GM21381 (cell line): Measurements from ENCODE around the gene POPDC2.
"Not testable (repeated sequence)": the region's sequence is repeated elsewhere in the genome, so short reads cannot be mapped to it uniquely, and the experiment has no call there.

Experiments
- ATAC-seq: cut with Tn5 transposase; IDR thresholded peaks from one replicate; pipeline ENCODE4 v1.9.1; 2021; ENCODE audit warnings: mild to moderate bottlenecking, moderate library complexity; ENCODE audit not compliant: unreplicated experiment

Gene POPDC2

DNA sequence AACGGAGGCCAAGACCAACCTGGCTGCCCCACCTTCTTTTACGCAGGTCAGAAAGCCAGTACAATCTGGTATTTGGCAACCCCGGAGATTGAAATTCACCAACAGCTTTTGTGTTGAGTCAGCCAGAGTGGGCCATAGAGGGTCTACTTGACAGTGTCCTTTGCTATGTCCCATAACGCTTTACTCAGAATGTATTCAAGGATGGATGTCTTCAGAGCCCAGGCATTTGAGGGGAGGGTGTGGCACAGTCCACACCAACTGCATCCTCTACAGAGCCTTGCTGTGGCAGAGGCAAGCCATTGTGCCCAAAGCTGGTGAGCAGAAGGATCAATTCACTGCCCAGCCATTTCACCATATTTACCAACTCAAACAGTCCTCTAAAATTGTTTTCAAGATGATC lies 44.3 kb downstream of the POPDC2 start:
- no peak for ATAC-seq

DNA sequence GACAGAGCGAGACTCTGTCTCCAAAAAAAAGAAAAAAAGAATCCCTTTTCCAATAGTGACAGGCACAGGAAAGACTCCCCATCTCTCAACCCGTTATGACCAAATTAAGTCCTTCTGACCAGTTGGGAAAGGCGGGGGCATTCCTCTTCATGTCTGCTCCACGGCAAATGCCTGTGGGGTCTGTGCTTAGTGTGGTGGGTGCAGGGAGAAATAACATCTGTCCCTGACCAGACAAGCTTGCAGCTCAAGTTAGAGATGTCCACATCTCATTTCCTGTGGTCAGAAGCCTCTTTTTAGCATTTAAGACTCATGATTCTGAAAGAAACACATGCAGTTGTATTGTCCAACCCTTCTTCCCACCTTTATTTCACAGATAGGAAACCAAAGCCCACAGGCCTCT lies 46.5 kb downstream of the POPDC2 start:
- ATAC-seq = no peak

- ATAC-seq = no peak
Observed at GRCh38 chr3:119613201-119613600, 47.2 kb downstream of the POPDC2 start.

DNA sequence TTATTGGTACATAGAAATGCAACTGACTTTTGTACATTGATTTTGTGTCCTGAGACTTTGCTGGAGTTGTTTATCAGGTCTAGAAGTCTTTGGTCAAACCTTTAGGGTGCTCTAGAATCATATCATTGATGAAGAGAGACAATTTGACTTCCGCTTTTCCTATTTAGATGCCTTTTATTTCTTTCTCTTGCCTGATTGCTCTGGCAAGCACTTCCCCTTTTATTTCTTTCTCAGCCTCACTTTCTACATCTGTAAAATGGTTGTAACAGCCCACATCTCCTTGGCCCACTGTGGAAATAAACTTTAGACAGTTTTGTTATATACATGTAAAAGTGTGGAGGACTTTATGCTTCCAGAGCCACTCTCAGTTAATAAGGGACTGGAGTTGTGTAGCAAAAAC lies 48.7 kb downstream of the POPDC2 start:
- no peak for ATAC-seq

- no peak for ATAC-seq
Observed at GRCh38 chr3:119609301-119609700, 51.1 kb downstream of the POPDC2 start.

- ATAC-seq = no peak
Observed at GRCh38 chr3:119608405-119609000, 51.9 kb downstream of the POPDC2 start.

DNA sequence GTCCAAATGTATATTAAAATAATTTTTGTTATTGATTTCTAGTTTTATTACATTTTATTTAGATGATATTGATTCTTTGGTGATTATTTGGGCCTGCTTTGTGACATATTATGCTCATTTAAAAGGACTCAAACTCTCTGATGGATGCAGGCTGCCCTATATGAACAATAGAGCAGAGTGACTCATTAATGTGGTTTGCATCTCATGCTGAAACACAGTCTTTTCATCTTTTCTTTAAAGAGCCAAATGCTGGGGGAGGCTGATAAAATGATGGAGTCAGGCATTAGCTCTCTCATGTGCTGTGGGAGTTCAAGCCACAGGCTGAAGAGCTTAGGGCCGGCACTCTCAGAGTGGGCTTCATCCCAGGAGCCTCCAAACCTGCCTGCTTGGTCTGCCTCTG lies 55.5 kb downstream of the POPDC2 start:
- ATAC-seq = no peak

- no peak for ATAC-seq
Observed at GRCh38 chr3:119602676-119603075, 57.7 kb downstream of the POPDC2 start.

- peak; percentile 6 for ATAC-seq
Observed at GRCh38 chr3:119601154-119601553, 59.2 kb downstream of the POPDC2 start.

- peak; percentile 61 for ATAC-seq
Observed at GRCh38 chr3:119600732-119601131, 59.7 kb downstream of the POPDC2 start.

DNA sequence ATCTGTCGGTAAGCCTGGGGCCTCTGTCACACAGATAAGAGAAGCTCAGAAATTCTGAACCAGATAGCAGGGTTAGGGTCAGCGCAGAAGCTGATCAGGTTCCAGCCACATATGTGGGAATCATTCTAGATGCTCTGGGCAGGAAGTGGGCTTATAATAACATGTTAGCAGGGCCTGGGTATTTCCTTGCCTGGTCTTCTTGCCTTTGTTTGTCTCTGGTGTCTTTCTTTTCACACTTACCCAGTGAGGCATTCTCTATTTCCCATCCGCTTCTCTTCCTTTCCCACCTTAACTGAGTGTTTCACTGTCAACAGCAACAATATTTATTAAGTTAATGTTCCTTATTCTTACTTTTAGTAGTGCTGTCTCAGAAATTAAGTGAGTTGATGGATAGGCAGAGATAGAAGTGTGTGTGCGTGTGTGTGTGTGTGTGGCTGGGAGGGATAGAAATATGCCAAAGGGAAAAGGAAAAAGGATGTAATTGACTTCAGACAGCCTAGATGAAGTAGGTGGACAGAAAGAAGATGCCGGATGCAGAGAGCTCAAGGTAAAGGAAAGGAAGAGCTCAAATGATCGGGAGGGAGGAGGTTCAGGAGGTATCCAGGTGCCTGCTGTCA lies 60.7 kb downstream of the POPDC2 start:
- no peak for ATAC-seq

DNA sequence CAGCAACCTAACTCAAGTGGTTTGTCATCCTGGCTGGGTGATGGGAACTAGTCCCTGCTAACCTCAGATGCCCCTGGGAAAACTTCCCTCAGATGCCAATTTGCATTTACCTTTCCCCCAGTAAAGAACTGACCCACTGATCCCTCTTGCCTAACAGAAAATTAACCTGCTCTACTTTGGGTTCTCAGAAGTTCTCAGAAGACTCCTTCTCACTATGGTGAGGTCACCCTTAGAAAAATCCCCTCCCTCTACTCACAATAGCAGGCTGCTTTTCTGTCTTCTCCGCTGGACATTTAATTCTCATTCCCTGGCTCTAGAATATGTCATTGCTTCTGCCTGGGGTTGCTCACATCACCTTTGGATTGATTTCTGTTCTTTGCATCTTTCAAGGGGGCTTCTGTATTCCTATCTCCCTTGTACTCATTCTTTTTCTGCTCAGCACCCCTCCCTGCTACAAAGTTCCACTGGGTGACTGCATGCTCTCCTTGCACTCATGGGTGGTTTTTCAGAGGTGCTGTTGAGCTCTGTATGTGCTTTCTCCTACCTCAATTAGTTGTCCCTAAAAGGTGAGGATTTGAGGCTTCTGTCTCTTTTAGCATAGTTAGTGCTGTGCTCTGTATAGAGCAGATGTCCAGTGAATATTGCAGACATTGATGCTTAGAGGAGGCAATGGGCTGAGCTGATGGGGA lies 61.8 kb downstream of the POPDC2 start:
- ATAC-seq = peak; percentile 43

DNA sequence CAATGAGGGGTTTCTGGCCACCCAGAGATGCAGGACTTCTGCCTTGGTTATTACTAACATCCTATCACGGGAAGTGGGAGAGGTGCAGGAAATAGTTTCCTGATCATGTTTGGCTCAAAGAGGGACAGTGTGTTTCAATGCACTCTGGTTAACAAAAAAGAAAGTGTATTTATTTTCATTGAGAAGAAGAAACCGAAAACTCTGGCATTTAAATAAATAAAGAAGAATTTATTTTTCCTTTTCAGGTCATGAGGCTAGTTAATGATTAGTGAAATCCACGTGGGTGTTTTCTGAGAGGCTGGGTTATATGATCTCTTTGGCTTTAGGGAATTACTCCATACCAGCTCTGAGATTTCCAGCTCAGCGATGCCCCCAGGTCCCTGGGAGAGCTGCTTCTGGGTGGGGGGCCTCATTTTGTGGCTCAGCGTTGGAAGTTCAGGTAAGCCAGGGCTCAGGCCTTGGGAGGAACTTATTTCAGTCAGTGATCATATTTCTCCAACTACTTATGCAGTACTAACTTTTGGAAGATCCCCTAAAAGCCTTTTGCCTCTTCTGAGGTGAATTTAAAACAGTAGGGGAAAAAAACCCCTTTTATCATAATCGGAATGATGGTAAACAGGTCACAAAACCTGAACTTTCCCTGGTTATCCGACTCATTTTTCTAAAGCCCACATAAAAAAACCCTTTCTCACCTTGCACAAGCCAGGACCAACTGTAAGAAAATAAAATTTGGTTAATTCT lies 62.7 kb downstream of the POPDC2 start, which contains the start of gene PLA1A:
TSS of gene PLA1A (plus strand) at position 338 of the 741 bp plus-strand sequence. CDS start at position 367, 29 bp downstream.
- no peak for ATAC-seq

- no peak for ATAC-seq
Observed at GRCh38 chr3:119596398-119596797, 64.0 kb downstream of the POPDC2 start.

DNA sequence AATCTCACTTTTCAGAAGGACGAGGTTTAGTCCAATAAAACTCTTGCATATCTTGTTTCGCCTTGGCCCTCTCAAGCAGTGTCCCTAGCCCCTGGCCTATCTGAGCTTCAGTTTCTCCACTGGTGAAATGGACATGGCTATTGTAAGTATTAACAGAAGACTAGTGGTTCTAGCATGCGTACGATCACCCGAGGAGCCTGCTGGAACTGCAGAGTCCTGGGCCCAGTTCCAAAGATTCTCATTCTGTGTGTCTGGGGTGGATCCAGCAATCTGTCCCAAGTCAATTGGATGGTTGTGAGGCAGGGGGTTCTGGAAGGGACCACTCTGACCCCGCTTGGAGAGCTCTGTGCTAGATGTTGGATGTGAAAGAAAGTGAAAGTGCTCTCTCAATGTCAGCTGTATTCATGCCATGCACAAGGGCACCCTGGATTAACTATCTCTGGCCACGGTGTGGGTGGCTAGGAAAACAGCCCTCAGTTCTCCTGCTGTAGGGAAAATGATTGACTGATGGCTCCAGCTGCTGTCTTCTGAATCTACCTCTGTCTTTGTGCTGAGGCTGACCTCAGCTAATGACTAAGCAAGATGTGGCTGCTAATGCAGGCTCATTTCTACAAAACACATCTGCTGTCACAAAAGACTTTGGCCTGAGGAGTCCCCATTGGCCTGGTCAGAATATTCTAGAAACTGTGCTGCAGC lies 64.6 kb downstream of the POPDC2 start:
- ATAC-seq = no peak

- not testable (repeated sequence) for ATAC-seq
Observed at GRCh38 chr3:119594929-119595328, 65.5 kb downstream of the POPDC2 start.

GRCh38 chr3:119594066-119594465 lies 66.3 kb downstream of the POPDC2 start:
- ATAC-seq = no peak

GRCh38 chr3:119592861-119593260 lies 67.5 kb downstream of the POPDC2 start:
- no peak for ATAC-seq
